OCI-LY1 (cell line): Measurements from ENCODE around the gene KPNB1.
A peak's percentile ranks its signal among the peaks of the same experiment; 100 is the strongest.

Experiments used
- H2AFZ ChIP-seq: fragments of 200-600 bp; sonication (generic), shearing (Covaris generic); 2 replicates; pipeline ENCODE4 v1.6.0; 2014; ENCODE audit warnings: antibody characterized with exemption, mild to moderate bottlenecking, low read length
- H3F3A ChIP-seq: fragments of 200-600 bp; sonication (generic), shearing (Covaris generic); 2 replicates; pipeline ENCODE4 v1.6.0; 2014; ENCODE audit warnings: mild to moderate bottlenecking, antibody characterized with exemption, low read length, moderate library complexity; ENCODE audit not compliant: insufficient read depth
- H3K27ac ChIP-seq: fragments of 200-600 bp; sonication (generic); 2 replicates; pipeline ENCODE4 v1.5.1; 2014; ENCODE audit warnings: low read length, mixed run types, mild to moderate bottlenecking, low read depth; ENCODE audit not compliant: poor library complexity, severe bottlenecking
- H3K27me3 ChIP-seq: fragments of 200-600 bp; sonication (generic); 2 replicates; pipeline ENCODE4 v1.6.0; 2014; ENCODE audit warnings: antibody characterized with exemption, mild to moderate bottlenecking, low read length, moderate library complexity; ENCODE audit not compliant: insufficient read depth
- H3K36me3 ChIP-seq: fragments of 200-600 bp; sonication (generic); 2 replicates; pipeline ENCODE4 v1.6.1; 2014; ENCODE audit warnings: mild to moderate bottlenecking, antibody characterized with exemption, low read length, moderate library complexity, mixed read lengths; ENCODE audit not compliant: insufficient read depth
- H3K4me1 ChIP-seq: fragments of 200-600 bp; sonication (generic); 2 replicates; pipeline ENCODE4 v1.5.1; 2014; ENCODE audit warnings: mild to moderate bottlenecking, low read length, moderate library complexity; ENCODE audit not compliant: insufficient read depth, severe bottlenecking
- H3K4me2 ChIP-seq: fragments of 200-600 bp; sonication (generic), shearing (Covaris generic); 2 replicates; pipeline ENCODE4 v1.6.1; 2014; ENCODE audit warnings: low read length
- H3K4me3 ChIP-seq: fragments of 200-600 bp; sonication (generic); 2 replicates; pipeline ENCODE4 v1.5.1; 2014; ENCODE audit warnings: low read length, low read depth, mild to moderate bottlenecking, mixed read lengths; ENCODE audit not compliant: poor library complexity, severe bottlenecking
- H3K79me2 ChIP-seq: fragments of 200-600 bp; shearing (Covaris generic); 2 replicates; pipeline ENCODE4 v1.6.1; 2016; ENCODE audit warnings: mixed run types, low read length, mixed read lengths; ENCODE audit not compliant: insufficient read depth
- H3K9ac ChIP-seq: fragments of 200-600 bp; sonication (generic), shearing (Covaris generic); 2 replicates; pipeline ENCODE4 v1.6.1; 2014; ENCODE audit warnings: mild to moderate bottlenecking, low read length, mixed read lengths
- H3K9me2 ChIP-seq: fragments of 200-600 bp; sonication (generic), shearing (Covaris generic); 2 replicates; pipeline ENCODE4 v1.6.1; 2014; ENCODE audit warnings: low read depth, mild to moderate bottlenecking, low read length, mixed read lengths
- H3K9me3 ChIP-seq: fragments of 200-600 bp; shearing (Covaris generic); 2 replicates; pipeline ENCODE4 v1.6.1; 2014; ENCODE audit warnings: low read length, mixed read lengths
- H4K20me1 ChIP-seq: fragments of 200-600 bp; sonication (generic), shearing (Covaris generic); 2 replicates; pipeline ENCODE4 v1.6.0; 2016; ENCODE audit warnings: mild to moderate bottlenecking, low read length; ENCODE audit not compliant: insufficient read depth
- CTCF ChIP-seq: fragments of 200-600 bp; sonication (generic), shearing (Covaris generic); IDR thresholded peaks from 2 replicates; pipeline ENCODE4 v1.5.1; 2017; ENCODE audit warnings: mild to moderate bottlenecking, antibody characterized with exemption, low read length, moderate library complexity, mixed read lengths
- EZH2 ChIP-seq: fragments of 200-600 bp; sonication (generic), shearing (Covaris generic); IDR thresholded peaks from 2 replicates; pipeline ENCODE4 v1.8.0; 2017; ENCODE audit warnings: borderline replicate concordance, mixed run types, mild to moderate bottlenecking, antibody characterized with exemption, low read length, moderate library complexity, mixed read lengths

KPNB1 gene

GRCh38 chr17:47644324-47644723, 5.4 kb upstream of the KPNB1 start:
- H4K20me1 ChIP-seq: no peaks in the 10 kb centered on the region
- peaks cover 22% of the 10 kb centered on the region for H3K4me1 ChIP-seq
- H3K4me3 ChIP-seq: no peak overlapping the region
- H3K36me3 ChIP-seq: no peaks in the 10 kb centered on the region
- no peaks in the 10 kb centered on the region for H3K27me3 ChIP-seq
- H3K27ac ChIP-seq: no peak overlapping the region
- H3K79me2 ChIP-seq: no peaks in the 10 kb centered on the region
- H3F3A ChIP-seq: no peaks in the 10 kb centered on the region
- no peaks in the 10 kb centered on the region for H3K9me2 ChIP-seq
- H2AFZ ChIP-seq: no peak overlapping the region
- no peak overlapping the region for H3K4me2 ChIP-seq
- H3K9ac ChIP-seq: no peak overlapping the region
- H3K9me3 ChIP-seq: no peaks in the 10 kb centered on the region
- TF ChIP-seq EZH2 (no peak), CTCF (no peak)

- H2AFZ ChIP-seq: no peak overlapping the region
- no peaks in the 10 kb centered on the region for H4K20me1 ChIP-seq
- peak overlapping the region; percentile 81 for H3K9ac ChIP-seq
- H3K27me3 ChIP-seq: no peaks in the 10 kb centered on the region
- H3K4me3 ChIP-seq: peak overlapping the region; percentile 78
- H3K9me2 ChIP-seq: no peaks in the 10 kb centered on the region
- H3K36me3 ChIP-seq: peaks cover 43% of the 10 kb centered on the region
- H3K9me3 ChIP-seq: no peaks in the 10 kb centered on the region
- no peak for TF ChIP-seq EZH2
- no peak for TF ChIP-seq CTCF
- H3K4me2 ChIP-seq: peak overlapping the region; percentile 38; the same call in 1 of the 2 replicates
- H3K4me1 ChIP-seq: peaks cover 54% of the 10 kb centered on the region
- peaks cover 40% of the 10 kb centered on the region for H3K79me2 ChIP-seq
- H3K27ac ChIP-seq: peak overlapping the region; percentile 90
- no peaks in the 10 kb centered on the region for H3F3A ChIP-seq
These were observed 329 bp downstream of the KPNB1 start for GRCh38 chr17:47649972-47650524.

GRCh38 chr17:47650525-47651522, 1.1 kb downstream of the KPNB1 start:
- Histone ChIP-seq H3K9ac (peak overlapping the region; percentile 93), H3K9me3 (no peaks in the 10 kb centered on the region), H3K9me2 (no peaks in the 10 kb centered on the region), H4K20me1 (no peaks in the 10 kb centered on the region), H3F3A (no peaks in the 10 kb centered on the region), H3K36me3 (peaks cover 51% of the 10 kb centered on the region), H3K4me1 (peaks cover 54% of the 10 kb centered on the region), H3K4me2 (peak overlapping the region; percentile 81), H2AFZ (no peak overlapping the region), H3K27me3 (no peaks in the 10 kb centered on the region), H3K27ac (peak overlapping the region; percentile 61), H3K4me3 (peak overlapping the region; percentile 78), H3K79me2 (peaks cover 48% of the 10 kb centered on the region)
- no peak for TF ChIP-seq EZH2
- no peak for TF ChIP-seq CTCF
